ENCODE measurements around the gene TEX261. TPM values are rescaled to one million over a fixed set of nuclear protein-coding genes. Genes with fewer than 3 reads are reported as not detected.
"Not testable (repeated sequence)": the region's sequence is repeated elsewhere in the genome, so short reads cannot be mapped to it uniquely, and the experiment has no call there.

Gene TEX261
- total RNA-seq, 2 donors from 2014 or later: 76.0 to 83.5 TPM

DNA sequence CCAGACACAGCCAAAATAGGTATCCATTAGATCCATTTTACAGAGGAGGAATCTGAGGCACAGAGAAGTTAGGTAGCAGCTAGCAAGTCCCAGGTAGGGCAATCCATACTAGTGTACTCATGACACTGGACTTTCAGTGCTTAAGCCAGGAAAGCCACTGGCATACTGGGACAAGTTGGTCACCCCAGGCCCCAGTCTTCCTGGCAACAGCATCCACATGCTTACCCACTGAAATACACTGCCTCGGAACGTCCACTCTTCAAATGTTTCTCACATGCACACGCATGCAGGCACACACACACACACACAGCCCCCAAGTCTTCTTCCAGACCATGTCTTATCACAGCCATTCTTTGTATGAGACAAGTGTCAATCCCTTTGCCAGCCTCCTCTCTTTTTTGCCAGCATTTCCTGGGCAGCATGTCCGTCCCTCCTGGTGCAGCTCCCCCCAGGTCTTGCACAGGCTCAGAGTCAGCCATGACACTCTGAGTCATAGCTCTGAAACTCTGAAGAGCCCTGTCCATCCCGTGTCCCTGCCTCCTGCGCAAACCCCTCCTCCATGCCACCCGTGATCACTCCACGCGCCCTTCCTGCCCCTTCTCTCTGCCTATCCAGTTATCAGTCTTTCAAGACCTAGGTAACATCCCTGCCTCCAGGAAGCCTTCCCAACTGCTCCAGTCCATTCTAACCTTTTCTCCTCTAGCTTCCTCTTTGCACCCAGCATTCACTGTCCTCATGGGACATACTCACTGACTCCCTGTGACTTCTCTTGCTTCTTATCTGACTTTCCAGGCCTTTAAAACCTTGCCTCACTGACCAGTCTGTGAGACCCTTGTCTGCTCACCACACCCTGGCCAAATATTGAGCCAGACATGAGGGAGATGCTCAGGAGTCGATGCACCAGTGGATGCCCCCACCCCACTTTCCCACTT, 10.9 kb upstream of the TEX261 start:
- no peaks in the 10 kb centered on the region for H3K9me3 Mint-ChIP-seq
- no peak for DNase-seq (ENCODE audit: low spot score)
- peaks cover 4 to 7% of the 10 kb centered on the region in 2 donors for H3K4me1 Mint-ChIP-seq (ENCODE audit: low read depth in 2 of 2)
- H3K27me3 Mint-ChIP-seq: peaks cover 10 to 18% of the 10 kb centered on the region in 2 donors
- no peak for ATAC-seq
- H3K36me3 Mint-ChIP-seq: no peaks in the 10 kb centered on the region
- H3K27ac Mint-ChIP-seq: no peak overlapping the region
- no peak overlapping the region for H3K4me3 Mint-ChIP-seq

DNA sequence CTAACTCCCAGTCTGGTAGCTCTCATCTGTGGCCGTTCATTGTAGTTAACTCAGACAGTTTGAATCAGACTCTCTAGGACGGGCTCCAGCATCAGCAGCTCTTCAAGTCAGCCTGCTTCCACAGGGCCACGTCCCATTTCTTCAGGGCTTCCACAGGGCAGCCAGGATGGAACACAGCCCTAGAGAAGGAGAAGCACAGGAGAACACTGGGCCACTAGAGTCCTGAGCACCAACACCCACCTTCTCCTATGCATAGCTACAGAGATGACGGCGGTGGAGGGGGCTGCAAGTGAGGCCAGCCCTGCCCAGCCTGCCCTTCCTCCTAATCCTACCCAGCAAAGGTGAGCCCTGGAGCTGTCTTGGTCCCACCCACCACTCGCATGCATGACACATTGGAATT, 10.2 kb upstream of the TEX261 start:
- DNase-seq (ENCODE audit: low spot score): no peak
- Mint-ChIP-seq H3K27me3 (peaks cover 4 to 12% of the 10 kb centered on the region in 2 donors), H3K4me1 (ENCODE audit: low read depth in 2 of 2) (peaks cover 4 to 7% of the 10 kb centered on the region in 2 donors), H3K36me3 (no peaks in the 10 kb centered on the region), H3K9me3 (no peaks in the 10 kb centered on the region), H3K27ac (no peak overlapping the region), H3K4me3 (no peak overlapping the region)
- ATAC-seq: no peak

DNA sequence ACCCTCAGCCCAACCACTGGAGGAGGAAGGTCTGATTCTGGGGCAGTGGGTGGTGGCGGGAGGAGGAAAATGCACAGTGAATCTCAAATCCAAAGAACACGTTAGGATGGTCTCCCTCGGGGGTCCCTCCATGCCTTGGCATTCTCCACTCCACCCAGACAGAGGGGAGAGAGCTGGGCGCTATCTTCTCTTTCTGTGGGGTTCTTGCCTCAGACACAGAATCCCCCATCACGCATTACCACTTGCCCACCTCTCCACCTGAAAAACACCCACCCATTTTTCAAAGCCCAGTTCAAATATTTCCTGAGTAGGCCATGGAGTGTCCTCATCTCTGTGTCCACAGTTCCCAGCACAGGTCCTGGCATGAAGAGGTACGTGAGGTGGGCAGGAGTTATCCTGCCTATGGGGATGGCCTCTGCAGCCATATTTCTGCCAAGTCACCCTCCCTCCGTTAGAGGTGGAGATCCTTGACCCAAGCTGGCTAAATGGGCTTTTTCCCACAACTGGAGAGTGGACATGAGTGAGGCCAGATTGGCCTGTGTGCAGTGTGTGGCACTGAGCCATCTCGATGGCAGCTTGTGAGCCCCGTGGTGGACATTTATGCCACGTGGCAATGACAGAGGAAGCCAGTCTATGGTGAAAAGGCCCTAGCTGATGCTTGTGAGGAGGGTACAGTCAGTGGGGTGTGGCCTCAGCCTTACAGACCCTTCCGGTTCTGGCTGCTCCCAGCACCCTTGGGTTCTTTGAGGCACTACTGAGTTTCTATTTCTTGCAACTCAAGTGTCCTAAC, 9.5 kb upstream of the TEX261 start:
- H3K36me3 Mint-ChIP-seq: no peaks in the 10 kb centered on the region
- ATAC-seq (no peak), DNase-seq (ENCODE audit: low spot score) (no peak)
- H3K27ac Mint-ChIP-seq: no peak overlapping the region
- H3K4me1 Mint-ChIP-seq (ENCODE audit: low read depth in 2 of 2): peaks cover 4 to 7% of the 10 kb centered on the region in 2 donors
- peaks cover 2 to 7% of the 10 kb centered on the region in 2 donors for H3K27me3 Mint-ChIP-seq
- H3K4me3 Mint-ChIP-seq: no peak overlapping the region
- no peaks in the 10 kb centered on the region for H3K9me3 Mint-ChIP-seq

DNA sequence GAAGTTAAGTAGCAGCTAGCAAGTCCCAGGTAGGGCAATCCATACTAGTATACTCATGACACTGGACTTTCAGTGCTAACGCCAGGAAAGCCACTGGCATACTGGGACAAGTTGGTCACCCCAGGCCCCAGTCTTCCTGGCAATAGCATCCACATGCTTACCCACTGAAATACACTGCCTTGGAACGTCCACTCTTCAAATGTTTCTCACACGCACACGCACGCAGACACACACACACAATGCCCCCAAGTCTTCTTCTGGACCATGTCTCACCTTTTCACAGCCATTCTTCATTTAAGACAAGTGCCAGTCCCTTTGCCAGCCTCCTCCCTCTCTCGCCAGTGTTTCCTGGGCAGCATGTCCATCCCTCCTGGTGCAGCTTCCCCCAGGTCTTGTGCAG, 8.7 kb upstream of the TEX261 start:
- Mint-ChIP-seq H3K4me3 (no peak overlapping the region), H3K36me3 (no peaks in the 10 kb centered on the region), H3K4me1 (ENCODE audit: low read depth in 2 of 2) (peaks cover 4 to 7% of the 10 kb centered on the region in 2 donors), H3K27ac (no peak overlapping the region), H3K27me3 (peaks cover 2 to 7% of the 10 kb centered on the region in 2 donors), H3K9me3 (no peaks in the 10 kb centered on the region)
- no peak for ATAC-seq
- no peak for DNase-seq (ENCODE audit: low spot score)

DNA sequence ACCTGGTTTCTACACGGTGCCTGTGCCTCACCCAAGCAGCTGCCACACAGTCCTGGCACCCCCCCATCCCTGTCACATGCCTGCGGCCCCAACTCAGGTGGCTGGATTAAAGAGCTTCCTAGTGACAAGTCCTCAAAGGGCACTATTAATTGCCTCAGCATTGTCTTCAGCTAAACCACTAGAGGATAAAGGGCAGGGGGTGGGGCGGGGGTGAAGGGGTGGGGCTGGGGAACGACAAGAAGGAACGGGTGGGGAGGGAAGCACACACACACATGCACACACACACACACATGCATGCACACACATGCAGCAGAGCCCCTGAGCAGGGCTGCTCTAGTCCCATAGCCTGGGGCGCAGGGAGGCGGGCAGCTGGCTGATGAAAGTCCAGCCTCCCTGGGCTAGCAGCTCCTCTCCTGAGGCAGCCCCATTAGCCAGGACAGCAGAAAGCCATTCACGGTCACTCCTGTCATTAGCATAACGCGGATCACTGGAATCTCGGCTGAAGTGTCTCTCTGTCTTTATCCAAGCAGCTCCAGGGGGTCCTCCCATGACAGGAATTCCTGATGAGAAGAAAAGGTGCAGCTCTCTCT, 7.4 kb upstream of the TEX261 start:
- peaks cover 2 to 7% of the 10 kb centered on the region in 2 donors for H3K27me3 Mint-ChIP-seq
- H3K27ac Mint-ChIP-seq: no peak overlapping the region

DNA sequence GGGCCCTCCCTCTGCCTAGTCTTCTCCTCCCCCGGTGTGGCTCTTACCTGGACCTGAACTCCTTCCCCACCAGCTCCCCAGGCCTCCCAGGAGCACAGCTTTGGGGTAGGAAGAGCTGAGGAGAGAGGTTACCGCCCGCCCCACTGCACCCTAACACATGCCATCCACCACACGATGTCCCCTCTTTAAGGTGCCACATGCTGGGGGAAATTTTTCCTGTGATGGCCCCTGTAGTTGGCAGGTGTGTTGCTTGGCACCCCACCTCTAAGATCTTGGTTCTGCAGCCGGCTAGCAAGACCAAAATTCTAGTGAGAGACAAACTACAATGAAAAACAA, 6.9 kb upstream of the TEX261 start:
- H3K4me3 Mint-ChIP-seq: no peak overlapping the region
- H3K9me3 Mint-ChIP-seq: no peaks in the 10 kb centered on the region
- DNase-seq (ENCODE audit: low spot score) (no peak), ATAC-seq (no peak)
- peaks cover 4 to 7% of the 10 kb centered on the region in 2 donors for H3K4me1 Mint-ChIP-seq (ENCODE audit: low read depth in 2 of 2)
- peaks cover 2 to 7% of the 10 kb centered on the region in 2 donors for H3K27me3 Mint-ChIP-seq
- no peaks in the 10 kb centered on the region for H3K36me3 Mint-ChIP-seq
- H3K27ac Mint-ChIP-seq: peak overlapping the region in 1 of 2 donors; percentile 80

More for the DNA sequence above, 7.4 kb upstream of the TEX261 start:
- DNase-seq (ENCODE audit: low spot score): no peak
- Mint-ChIP-seq H3K4me1 (ENCODE audit: low read depth in 2 of 2) (peaks cover 4 to 7% of the 10 kb centered on the region in 2 donors), H3K36me3 (no peaks in the 10 kb centered on the region), H3K9me3 (no peaks in the 10 kb centered on the region), H3K4me3 (no peak overlapping the region)
- ATAC-seq: no peak

DNA sequence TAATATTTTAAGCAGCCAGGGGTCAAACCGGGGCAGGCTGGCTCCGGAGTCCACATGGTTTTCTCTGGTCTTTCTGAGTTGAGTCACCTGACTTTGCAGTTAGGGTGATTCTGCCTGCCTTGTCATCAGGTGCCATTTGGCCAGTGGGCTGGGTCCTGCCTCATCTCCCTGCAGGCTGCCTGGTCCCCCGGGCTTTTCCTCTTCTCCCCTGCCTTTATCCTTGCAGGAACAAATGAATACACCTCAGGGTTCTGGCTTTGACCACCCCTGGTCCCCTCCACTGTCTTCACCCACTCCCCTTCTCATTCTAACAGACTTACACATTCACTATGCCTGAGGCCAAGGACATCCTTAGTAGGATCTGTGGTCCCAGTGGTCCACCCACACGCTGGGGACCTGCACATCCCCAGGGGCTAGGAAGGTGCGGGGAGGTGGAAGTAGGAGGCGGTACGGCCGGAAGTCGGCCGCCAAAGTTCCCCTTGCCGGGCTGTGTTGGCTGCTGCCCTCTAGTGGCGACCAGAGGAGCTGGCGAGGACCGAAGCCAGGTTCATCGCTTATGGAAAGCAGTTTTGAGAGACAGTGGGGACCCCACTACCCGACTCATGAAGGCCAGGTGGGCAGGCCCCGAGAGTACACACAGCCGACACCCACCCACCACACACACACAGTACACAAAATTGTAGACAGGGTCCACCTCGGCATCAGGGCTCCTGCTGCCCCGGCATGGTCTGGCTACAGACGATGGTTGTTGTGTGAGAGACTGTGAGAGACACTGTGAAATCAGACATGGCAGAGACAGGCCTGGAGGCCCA, 6.3 kb upstream of the TEX261 start:
- peak overlapping the region in 1 of 2 donors; percentile 80 for H3K27ac Mint-ChIP-seq
- peak overlapping the region; percentile 70 for H3K4me3 Mint-ChIP-seq
- DNase-seq (ENCODE audit: low spot score) (peak; percentile 87), ATAC-seq (peak; percentile 89)
- H3K9me3 Mint-ChIP-seq: no peaks in the 10 kb centered on the region
- H3K27me3 Mint-ChIP-seq: peaks cover 2 to 5% of the 10 kb centered on the region in 2 donors
- H3K36me3 Mint-ChIP-seq: no peaks in the 10 kb centered on the region
- H3K4me1 Mint-ChIP-seq (ENCODE audit: low read depth in 2 of 2): peaks cover 5 to 8% of the 10 kb centered on the region in 2 donors

DNA sequence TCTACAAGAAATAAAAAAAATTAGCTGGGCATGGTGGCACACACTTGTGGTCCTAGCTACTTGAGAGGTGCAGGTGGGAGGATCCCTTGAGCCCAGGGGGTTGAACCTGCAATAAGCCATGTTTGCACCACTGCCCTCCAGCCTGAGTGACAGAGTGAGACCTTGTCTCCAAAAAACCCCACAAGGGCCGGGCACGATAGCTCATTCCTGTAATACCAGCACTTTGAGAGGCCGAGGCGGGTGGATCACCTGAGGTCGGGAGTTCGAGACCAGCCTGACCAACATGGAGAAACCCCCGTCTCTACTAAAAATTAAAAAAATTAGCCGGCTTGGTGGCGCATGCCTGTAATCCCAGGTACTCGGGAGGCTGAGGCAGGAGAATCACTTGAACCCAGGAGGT, 5.3 kb upstream of the TEX261 start:
- not testable (repeated sequence) for H3K9me3 Mint-ChIP-seq; DNase-seq (ENCODE audit: low spot score); H3K4me3 Mint-ChIP-seq; ATAC-seq; H3K27me3 Mint-ChIP-seq; H3K36me3 Mint-ChIP-seq; H3K27ac Mint-ChIP-seq
- peaks cover 11 to 15% of the 10 kb centered on the region in 2 donors for H3K4me1 Mint-ChIP-seq (ENCODE audit: low read depth in 2 of 2)

DNA sequence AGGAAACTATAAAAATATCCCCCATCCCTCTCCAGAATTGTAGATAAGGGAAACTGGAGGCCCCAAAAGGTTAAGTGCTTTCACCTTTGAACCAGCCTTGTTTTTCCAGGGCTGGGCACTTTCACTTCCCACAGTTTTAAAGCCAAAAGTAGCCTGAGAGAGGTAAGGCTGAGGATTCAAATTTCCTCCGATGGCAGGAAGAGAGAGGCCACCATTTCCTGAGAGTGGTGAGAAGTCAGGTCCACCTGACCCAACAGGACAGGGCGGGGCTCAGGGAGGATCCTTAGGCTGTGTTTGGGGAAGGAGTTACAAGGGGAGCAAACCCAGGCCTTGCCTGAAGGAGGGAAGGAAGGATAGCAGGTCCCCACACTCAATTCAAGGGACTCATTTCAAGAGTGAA, 4.7 kb upstream of the TEX261 start:
- ATAC-seq (no peak), DNase-seq (ENCODE audit: low spot score) (no peak)
- H3K36me3 Mint-ChIP-seq: no peaks in the 10 kb centered on the region
- H3K4me1 Mint-ChIP-seq (ENCODE audit: low read depth in 2 of 2): peaks cover 11 to 15% of the 10 kb centered on the region in 2 donors
- no peaks in the 10 kb centered on the region for H3K9me3 Mint-ChIP-seq
- H3K4me3 Mint-ChIP-seq: no peak overlapping the region
- H3K27ac Mint-ChIP-seq: no peak overlapping the region
- H3K27me3 Mint-ChIP-seq: peaks cover 0 to 2% of the 10 kb centered on the region in 2 donors

DNA sequence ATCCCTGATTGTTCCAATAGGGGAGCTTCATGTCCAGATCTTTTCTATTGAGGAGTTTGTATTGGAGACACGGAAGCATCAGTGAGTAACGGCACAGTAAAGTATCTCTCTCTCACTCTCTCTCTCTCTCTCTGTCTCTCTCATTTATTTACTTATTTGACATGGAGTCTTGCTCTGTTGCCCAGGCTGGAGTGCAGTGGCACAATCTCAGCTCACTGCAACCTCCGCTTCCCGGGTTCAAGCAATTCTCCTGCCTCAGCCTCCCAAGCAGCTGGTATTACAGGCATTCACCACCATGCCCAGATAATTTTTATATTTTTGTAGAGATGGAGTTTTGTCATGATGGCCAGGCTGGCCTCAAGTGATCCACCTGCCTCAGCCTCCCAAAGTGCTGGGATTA, 4.2 kb upstream of the TEX261 start:
- ATAC-seq; H3K36me3 Mint-ChIP-seq; H3K27me3 Mint-ChIP-seq; DNase-seq (ENCODE audit: low spot score); H3K27ac Mint-ChIP-seq; H3K9me3 Mint-ChIP-seq; H3K4me3 Mint-ChIP-seq: not testable (repeated sequence)
- H3K4me1 Mint-ChIP-seq (ENCODE audit: low read depth in 2 of 2): peaks cover 14 to 19% of the 10 kb centered on the region in 2 donors

DNA sequence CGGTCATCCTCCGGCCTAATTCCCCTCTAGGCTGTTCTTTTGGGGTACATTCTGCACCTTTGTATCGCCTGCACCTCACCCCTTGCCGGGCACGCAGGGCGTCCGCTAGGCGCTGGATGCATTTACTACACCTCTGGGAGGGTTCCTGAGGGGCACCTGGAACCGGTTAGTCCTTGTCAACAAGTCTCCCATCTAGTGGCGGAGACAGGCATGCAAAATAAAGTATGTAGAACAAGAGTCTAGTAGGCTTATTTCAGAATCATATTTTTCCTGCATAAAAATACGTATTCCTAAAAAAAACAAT, 705 bp upstream of the TEX261 start:
- Mint-ChIP-seq H3K4me1 (ENCODE audit: low read depth in 2 of 2) (peaks cover 29 to 31% of the 10 kb centered on the region in 2 donors), H3K9me3 (no peaks in the 10 kb centered on the region), H3K27me3 (no peaks in the 10 kb centered on the region), H3K36me3 (peaks cover 5% of the 10 kb centered on the region), H3K27ac (peak overlapping the region; percentile 45 to 68), H3K4me3 (peak overlapping the region; percentile 81)
- DNase-seq (ENCODE audit: low spot score) (no peak), ATAC-seq (no peak)

DNA sequence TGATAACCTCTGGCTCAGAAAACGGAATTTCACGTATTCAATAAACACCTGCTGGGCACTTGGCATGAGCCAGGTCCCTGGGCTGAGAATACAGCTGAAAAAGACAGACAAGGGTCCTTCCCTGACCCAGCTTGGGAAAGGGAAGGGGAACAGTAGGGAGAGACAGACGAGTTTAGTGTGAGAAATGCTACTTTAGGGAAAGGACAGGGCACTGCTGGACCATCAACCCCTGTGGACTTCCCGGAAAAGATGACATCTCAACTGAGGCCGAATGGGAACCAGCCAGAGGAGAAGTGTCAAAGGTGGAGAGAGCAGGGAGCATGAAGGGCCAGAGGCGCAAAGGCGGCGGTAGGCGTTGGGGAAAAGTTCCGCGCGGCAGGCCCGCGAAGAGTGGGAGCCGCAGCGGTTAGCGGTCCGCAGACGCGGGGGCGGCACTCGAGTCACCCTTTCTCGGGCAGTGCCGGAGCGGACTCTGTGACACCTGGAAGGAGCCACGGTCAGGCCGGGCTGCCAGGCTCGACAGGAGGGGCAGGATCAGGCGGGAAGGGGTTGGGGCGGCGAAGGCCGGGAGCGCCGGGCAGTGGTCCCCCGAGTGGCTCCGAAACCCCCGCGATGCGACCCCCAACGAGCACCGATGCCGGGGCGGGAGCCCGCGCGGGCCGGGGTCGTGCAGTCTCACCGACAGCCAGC, 519 bp downstream of the TEX261 start:
- H3K27me3 Mint-ChIP-seq: no peaks in the 10 kb centered on the region
- H3K4me3 Mint-ChIP-seq: peak overlapping the region; percentile 100
- no peaks in the 10 kb centered on the region for H3K9me3 Mint-ChIP-seq
- peaks cover 29 to 31% of the 10 kb centered on the region in 2 donors for H3K4me1 Mint-ChIP-seq (ENCODE audit: low read depth in 2 of 2)
- ATAC-seq (peak; percentile 64 to 68), DNase-seq (ENCODE audit: low spot score) (peak; percentile 73)
- H3K27ac Mint-ChIP-seq: peak overlapping the region; percentile 90 to 94
- peaks cover 5% of the 10 kb centered on the region for H3K36me3 Mint-ChIP-seq

All from natural killer cell treated with Interleukin-12 subunit alpha and Interleukin-12 subunit beta and Interleukin-15 and Interleukin-18, amount 100 ng/mL, for 72 hours (primary cell).